Psoas muscle (tissue), 8 donors: Measurements from ENCODE around the gene MYCBP2. TPM values are rescaled to one million over a fixed set of nuclear protein-coding genes. Genes with fewer than 3 reads are reported as not detected.
"Not testable (repeated sequence)": the region's sequence is repeated elsewhere in the genome, so short reads cannot be mapped to it uniquely, and the experiment has no call there.

ENCODE experiments used
- ATAC-seq, 4 donors: fragments of 200-7000 bp; cut with Tn5 transposase; one replicate each; pipeline ENCODE4 v1.9.1; 2020; ENCODE audit warnings: moderate library complexity in 3 of 4, mild to moderate bottlenecking in 2 of 4
- DNase-seq, 2 donors: peaks; one replicate each; pipeline ENCODE4 v3.0.0-alpha.2; 2020
- H3K27ac ChIP-seq: fragments of 200-600 bp; one replicate; pipeline ENCODE4 v1.8.0; 2022
- H3K27me3 ChIP-seq, 3 donors: fragments of 200-600 bp in 1 of 3; one replicate each; pipeline versions ENCODE4 v1.6.1 to v1.8.0; 2013 to 2022; ENCODE audit warnings: low read length in 2 of 3, mild to moderate bottlenecking in 2 of 3, moderate library complexity in 1 of 3; ENCODE audit not compliant: insufficient read depth in 3 of 3
- H3K36me3 ChIP-seq, 2 donors: fragments of 200-600 bp in 1 of 2; one replicate each; pipeline versions ENCODE4 v1.6.1 to v1.8.0; 2013 to 2022; ENCODE audit warnings: low read depth in 1 of 2, mild to moderate bottlenecking in 1 of 2, moderate library complexity in 1 of 2; ENCODE audit not compliant: insufficient read depth in 1 of 2
- H3K4me1 ChIP-seq: fragments of 200-600 bp; one replicate; pipeline ENCODE4 v1.8.0; 2022
- H3K4me3 ChIP-seq: fragments of 200-600 bp; one replicate; pipeline ENCODE4 v1.8.0; 2022; ENCODE audit warnings: mild to moderate bottlenecking
- H3K9me3 ChIP-seq: fragments of 200-600 bp; one replicate; pipeline ENCODE4 v1.8.0; 2022
- WGBS, 3 donors: extraction: QIAGEN DNeasy Blood & Tissue Kit; methylation state at CpG; one replicate each; pipeline versions ENCODE4 v1.1.6 to v1.1.7; 2013; 5-methylcytosine and 5-hydroxymethylcytosine counted together
- intact Hi-C, 2 donors: fragments of 100-400 bp; cut with DNase I; formaldehyde crosslinking; loops; one replicate each; pipeline versions ENCODE4 v1.11.0 to v1.14.2; 2022
- polyA plus RNA-seq, 3 donors: library from polyadenylated mRNA; stranded (reverse); fragments of 200-250 nt; gene quantifications; one replicate each; pipeline ENCODE4 v1.2.3, GENCODE V29; 2013
- total RNA-seq, 4 donors: library from RNA; stranded (reverse); fragmentation: NEBNext Ultra II Directional in 2 of 4; extraction: Animal tissue kit (Norgen Biotek cat#: 25700) in 2 of 4; gene quantifications; one replicate each; pipeline versions ENCODE4 v1.2.1 to v1.2.4, GENCODE V29; 2021 to 2023
- TF ChIP-seq, protein P1 (sequence below): fragments of 200-600 bp; IDR thresholded peaks from one replicate; pipeline ENCODE4 v1.8.0; 2022; ENCODE audit warnings: antibody characterized with exemption
- donor health status: healthy with polysubstance abuse.
- donor health status: DM: no; HTN: no; CAD: no; lungs with moderate emphysema.
- donor health status: Bipolar disorder and iron deficiency.
- donor health status: healthy.
- donor health status: DM: yes; HTN: yes; CAD: no.
- donor health status: DM: no; HTN: no; CAD: no.
- donor health status: DM: no; HTN: no; CAD: no.
- donor health status: DM: yes; HTN: yes; CAD: no.

The MYCBP2 gene
- total and polyA plus RNA-seq, 7 donors = 10.8 to 49.5 (median 35.5) TPM

GRCh38 chr13:77269141-77269540 lies 57.8 kb downstream of the MYCBP2 start:
- Histone ChIP-seq H3K4me3 (no peak overlapping the region), H3K36me3 (peaks cover 2 to 91% of the 10 kb centered on the region in 2 donors), H3K9me3 (no peaks in the 10 kb centered on the region), H3K27ac (no peak overlapping the region), H3K27me3 (no peaks in the 10 kb centered on the region), H3K4me1 (no peaks in the 10 kb centered on the region)
- TF ChIP-seq, protein P1, sequence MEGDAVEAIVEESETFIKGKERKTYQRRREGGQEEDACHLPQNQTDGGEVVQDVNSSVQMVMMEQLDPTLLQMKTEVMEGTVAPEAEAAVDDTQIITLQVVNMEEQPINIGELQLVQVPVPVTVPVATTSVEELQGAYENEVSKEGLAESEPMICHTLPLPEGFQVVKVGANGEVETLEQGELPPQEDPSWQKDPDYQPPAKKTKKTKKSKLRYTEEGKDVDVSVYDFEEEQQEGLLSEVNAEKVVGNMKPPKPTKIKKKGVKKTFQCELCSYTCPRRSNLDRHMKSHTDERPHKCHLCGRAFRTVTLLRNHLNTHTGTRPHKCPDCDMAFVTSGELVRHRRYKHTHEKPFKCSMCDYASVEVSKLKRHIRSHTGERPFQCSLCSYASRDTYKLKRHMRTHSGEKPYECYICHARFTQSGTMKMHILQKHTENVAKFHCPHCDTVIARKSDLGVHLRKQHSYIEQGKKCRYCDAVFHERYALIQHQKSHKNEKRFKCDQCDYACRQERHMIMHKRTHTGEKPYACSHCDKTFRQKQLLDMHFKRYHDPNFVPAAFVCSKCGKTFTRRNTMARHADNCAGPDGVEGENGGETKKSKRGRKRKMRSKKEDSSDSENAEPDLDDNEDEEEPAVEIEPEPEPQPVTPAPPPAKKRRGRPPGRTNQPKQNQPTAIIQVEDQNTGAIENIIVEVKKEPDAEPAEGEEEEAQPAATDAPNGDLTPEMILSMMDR = no peak
- intact Hi-C loops = no loop called here
- 95 to 100% (median 100%) methylated on average over 1 of the region's 1 CpG for WGBS, 3 donors
- DNase-seq (no peak), ATAC-seq (no peak)

DNA sequence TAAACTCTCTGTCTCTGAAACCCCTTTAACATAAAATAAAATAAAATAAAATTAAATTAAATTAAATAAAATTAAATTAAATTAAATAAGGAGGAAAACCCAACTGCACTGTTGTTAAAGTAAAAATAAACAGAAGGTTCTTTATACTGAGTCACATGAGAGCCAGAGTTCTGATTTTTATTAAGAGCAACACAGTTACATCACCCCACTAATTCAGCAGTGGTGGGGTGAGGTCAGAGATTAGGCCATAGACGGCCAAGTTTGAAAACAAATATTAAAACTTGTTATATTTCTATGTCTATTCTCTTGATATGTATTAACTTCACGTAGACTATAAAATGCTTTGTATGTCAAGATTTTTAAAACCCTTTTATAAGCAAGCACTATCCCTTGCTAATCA lies 59.5 kb downstream of the MYCBP2 start:
- Histone ChIP-seq H3K27ac (no peak overlapping the region), H3K9me3 (no peaks in the 10 kb centered on the region), H3K4me3 (no peak overlapping the region), H3K4me1 (no peaks in the 10 kb centered on the region), H3K36me3 (peaks cover 0 to 97% of the 10 kb centered on the region in 2 donors), H3K27me3 (no peaks in the 10 kb centered on the region)
- DNase-seq (no peak), ATAC-seq (no peak)
- TF ChIP-seq, protein P1 = no peak
- intact Hi-C loops = loop anchor here in 1 of 2 donors (2.0 kb wide), 1 partner anchor 33 kb away; no protein-coding TSS in a partner anchor
- WGBS, 3 donors = 73 to 88% (median 82%) methylated on average over 2 of the region's 2 CpGs

GRCh38 chr13:77265336-77265735 lies 61.6 kb downstream of the MYCBP2 start:
- TF ChIP-seq, protein P1 = no peak
- no peaks in the 10 kb centered on the region for H3K9me3 ChIP-seq
- DNase-seq (no peak), ATAC-seq (no peak)
- H3K4me1 ChIP-seq = no peaks in the 10 kb centered on the region
- 89 to 92% (median 91%) methylated on average over 5 of the region's 5 CpGs for WGBS, 3 donors
- H3K36me3 ChIP-seq = peaks cover 0 to 98% of the 10 kb centered on the region in 2 donors
- H3K4me3 ChIP-seq = no peak overlapping the region
- intact Hi-C loops = no loop called here
- H3K27me3 ChIP-seq = no peaks in the 10 kb centered on the region
- no peak overlapping the region for H3K27ac ChIP-seq

GRCh38 chr13:77262198-77262597 lies 64.7 kb downstream of the MYCBP2 start:
- 98 to 100% (median 99%) methylated on average over 2 of the region's 2 CpGs for WGBS, 3 donors
- Histone ChIP-seq H3K36me3 (peaks cover 4 to 95% of the 10 kb centered on the region in 2 donors), H3K27ac (no peak overlapping the region), H3K4me1 (no peaks in the 10 kb centered on the region), H3K4me3 (no peak overlapping the region), H3K9me3 (no peaks in the 10 kb centered on the region), H3K27me3 (no peaks in the 10 kb centered on the region)
- DNase-seq = no peak
- intact Hi-C loops = no loop called here
- ATAC-seq = no peak
- TF ChIP-seq, protein P1 = no peak

DNA sequence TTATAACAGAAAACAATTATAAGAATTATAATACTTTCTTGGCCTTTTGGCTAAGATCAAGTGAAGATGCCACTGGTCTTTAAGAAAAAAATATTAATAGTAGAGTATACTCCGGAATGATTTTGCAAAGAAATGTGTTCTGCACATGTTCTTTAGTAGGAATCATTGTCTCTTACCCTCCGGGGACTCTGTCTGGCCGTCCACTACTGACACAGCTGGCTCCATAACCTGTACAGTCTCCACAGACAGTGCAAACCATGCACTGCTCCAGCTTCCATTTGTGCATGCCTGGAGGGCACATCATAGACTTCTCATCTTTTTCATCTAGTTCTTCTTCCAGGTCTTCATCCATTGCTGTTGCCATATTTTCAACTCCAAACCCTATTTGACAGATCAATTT lies 75.9 kb downstream of the MYCBP2 start:
- intact Hi-C loops = no loop called here
- DNase-seq (no peak), ATAC-seq (no peak)
- TF ChIP-seq, protein P1 = no peak
- no peaks in the 10 kb centered on the region for H3K4me1 ChIP-seq
- H3K27ac ChIP-seq = no peak overlapping the region
- peaks cover 0 to 32% of the 10 kb centered on the region in 2 donors for H3K36me3 ChIP-seq
- no peaks in the 10 kb centered on the region for H3K9me3 ChIP-seq
- H3K27me3 ChIP-seq = no peaks in the 10 kb centered on the region
- no peak overlapping the region for H3K4me3 ChIP-seq
- 49 to 50% (median 49%) methylated on average over 3 of the region's 3 CpGs for WGBS, 3 donors

GRCh38 chr13:77245224-77245623 lies 81.7 kb downstream of the MYCBP2 start:
- H3K9me3 ChIP-seq, DNase-seq, H3K4me1 ChIP-seq, H3K4me3 ChIP-seq, H3K27ac ChIP-seq, ATAC-seq, intact Hi-C loops, H3K27me3 ChIP-seq: not testable (repeated sequence)
- 94 to 95% (median 95%) methylated on average over 2 of the region's 2 CpGs for WGBS, 3 donors
- peaks cover 0 to 55% of the 10 kb centered on the region in 2 donors for H3K36me3 ChIP-seq
